ENCODE data around the gene GGTLC2. TPM values are rescaled to one million over a fixed set of nuclear protein-coding genes. Genes with fewer than 3 reads are reported as not detected.

GGTLC2 gene
- total RNA-seq, 1 donor from 2014 or later = not detected

GRCh38 chr22:22671506-22671905 lies 27.1 kb downstream of the GGTLC2 start:
- DNase-seq (ENCODE audit: extremely low spot score, unreplicated experiment) = no peak
- Mint-ChIP-seq H3K27ac (ENCODE audit: unreplicated experiment) (no peak overlapping the region), H3K27me3 (ENCODE audit: unreplicated experiment) (peaks cover 14% of the 10 kb centered on the region), H3K9me3 (ENCODE audit: unreplicated experiment) (peaks cover 12% of the 10 kb centered on the region), H3K4me3 (ENCODE audit: unreplicated experiment) (no peak overlapping the region), H3K4me1 (ENCODE audit: unreplicated experiment) (no peaks in the 10 kb centered on the region), H3K36me3 (ENCODE audit: unreplicated experiment) (no peaks in the 10 kb centered on the region)
- no peak for TF ChIP-seq CTCF (IDR thresholded peaks at IDR 0.05)

- Mint-ChIP-seq H3K4me1 (ENCODE audit: unreplicated experiment) (no peaks in the 10 kb centered on the region), H3K36me3 (ENCODE audit: unreplicated experiment) (no peaks in the 10 kb centered on the region), H3K9me3 (ENCODE audit: unreplicated experiment) (peaks cover 12% of the 10 kb centered on the region), H3K27me3 (ENCODE audit: unreplicated experiment) (peaks cover 19% of the 10 kb centered on the region), H3K27ac (ENCODE audit: unreplicated experiment) (no peak overlapping the region), H3K4me3 (ENCODE audit: unreplicated experiment) (no peak overlapping the region)
- no peak for DNase-seq (ENCODE audit: extremely low spot score, unreplicated experiment)
- no peak for TF ChIP-seq CTCF (IDR thresholded peaks at IDR 0.05)
Observed at GRCh38 chr22:22673099-22673498, 28.7 kb downstream of the GGTLC2 start.

- Mint-ChIP-seq H3K4me3 (ENCODE audit: unreplicated experiment) (no peak overlapping the region), H3K4me1 (ENCODE audit: unreplicated experiment) (no peaks in the 10 kb centered on the region), H3K27me3 (ENCODE audit: unreplicated experiment) (peaks cover 19% of the 10 kb centered on the region), H3K36me3 (ENCODE audit: unreplicated experiment) (no peaks in the 10 kb centered on the region), H3K27ac (ENCODE audit: unreplicated experiment) (no peak overlapping the region), H3K9me3 (ENCODE audit: unreplicated experiment) (peaks cover 12% of the 10 kb centered on the region)
- no peak for TF ChIP-seq CTCF (IDR thresholded peaks at IDR 0.05)
- no peak for DNase-seq (ENCODE audit: extremely low spot score, unreplicated experiment)
Observed at GRCh38 chr22:22673628-22674027, 29.2 kb downstream of the GGTLC2 start.

GRCh38 chr22:22674467-22674866 lies 30.1 kb downstream of the GGTLC2 start:
- no peak for TF ChIP-seq CTCF (IDR thresholded peaks at IDR 0.05)
- H3K4me1 Mint-ChIP-seq (ENCODE audit: unreplicated experiment) = no peaks in the 10 kb centered on the region
- H3K36me3 Mint-ChIP-seq (ENCODE audit: unreplicated experiment) = no peaks in the 10 kb centered on the region
- peaks cover 19% of the 10 kb centered on the region for H3K27me3 Mint-ChIP-seq (ENCODE audit: unreplicated experiment)
- no peak for DNase-seq (ENCODE audit: extremely low spot score, unreplicated experiment)
- no peak overlapping the region for H3K27ac Mint-ChIP-seq (ENCODE audit: unreplicated experiment)
- no peak overlapping the region for H3K4me3 Mint-ChIP-seq (ENCODE audit: unreplicated experiment)
- peaks cover 12% of the 10 kb centered on the region for H3K9me3 Mint-ChIP-seq (ENCODE audit: unreplicated experiment)

- no peak for TF ChIP-seq CTCF (IDR thresholded peaks at IDR 0.05)
- no peak overlapping the region for H3K27ac Mint-ChIP-seq (ENCODE audit: unreplicated experiment)
- no peaks in the 10 kb centered on the region for H3K4me1 Mint-ChIP-seq (ENCODE audit: unreplicated experiment)
- H3K9me3 Mint-ChIP-seq (ENCODE audit: unreplicated experiment) = no peaks in the 10 kb centered on the region
- no peak for DNase-seq (ENCODE audit: extremely low spot score, unreplicated experiment)
- no peaks in the 10 kb centered on the region for H3K36me3 Mint-ChIP-seq (ENCODE audit: unreplicated experiment)
- no peak overlapping the region for H3K4me3 Mint-ChIP-seq (ENCODE audit: unreplicated experiment)
- H3K27me3 Mint-ChIP-seq (ENCODE audit: unreplicated experiment) = peaks cover 21% of the 10 kb centered on the region
Observed at GRCh38 chr22:22678970-22679369, 34.6 kb downstream of the GGTLC2 start.

Measured in osteocyte (in vitro differentiated cells).